NCI-H748 (cell line): ENCODE results near the gene GPR32.
"Not testable (repeated sequence)": the region's sequence is repeated elsewhere in the genome, so short reads cannot be mapped to it uniquely, and the experiment has no call there.

Experiments
- DNase-seq: peaks from one replicate; lab custom pipeline; 2025; ENCODE audit not compliant: unreplicated experiment; lab: John Stamatoyannopoulos, UW

The GPR32 gene

GRCh38 chr19:50779504-50780457 lies 9.5 kb downstream of the GPR32 start:
- peak; percentile 17 for DNase-seq

- no peak for DNase-seq
These were observed 10.6 kb downstream of the GPR32 start for GRCh38 chr19:50780753-50781435.

GRCh38 chr19:50783848-50784152 lies 13.5 kb downstream of the GPR32 start:
- not testable (repeated sequence) for DNase-seq

GRCh38 chr19:50784710-50785109 lies 14.4 kb downstream of the GPR32 start:
- DNase-seq: no peak

- no peak for DNase-seq
These were observed 15.1 kb downstream of the GPR32 start for GRCh38 chr19:50785329-50785728.

GRCh38 chr19:50790396-50790795 lies 20.1 kb downstream of the GPR32 start, which contains the start of gene ACP4:
Gene ACP4 (plus strand): TSS chr19:50790415. CDS start chr19:50790415, 0 bp downstream.
- DNase-seq: no peak

GRCh38 chr19:50790922-50791467 lies 20.7 kb downstream of the GPR32 start:
- DNase-seq: no peak

GRCh38 chr19:50791594-50792271 lies 21.5 kb downstream of the GPR32 start:
- DNase-seq: peak; percentile 22

GRCh38 chr19:50792272-50793250 lies 22.3 kb downstream of the GPR32 start:
- DNase-seq: no peak

- no peak for DNase-seq
These were observed 23.3 kb downstream of the GPR32 start for GRCh38 chr19:50793558-50794065.

- peak; percentile 63 for DNase-seq
These were observed 24.0 kb downstream of the GPR32 start for GRCh38 chr19:50794074-50794875.

- DNase-seq: peak; percentile 63
These were observed 24.8 kb downstream of the GPR32 start for GRCh38 chr19:50794876-50795663.

GRCh38 chr19:50795664-50796073 lies 25.4 kb downstream of the GPR32 start:
- DNase-seq: peak; percentile 43

GRCh38 chr19:50796128-50796633 lies 25.9 kb downstream of the GPR32 start:
- DNase-seq: peak; percentile 32

- no peak for DNase-seq
These were observed 26.6 kb downstream of the GPR32 start for GRCh38 chr19:50796634-50797428.

GRCh38 chr19:50797429-50797780 lies 27.1 kb downstream of the GPR32 start:
- no peak for DNase-seq
